WI38 (cell line): ENCODE data around the gene TPPP2.

Source experiments
- H3K4me3 ChIP-seq: 2 replicates; pipeline ENCODE4 v1.5.1; 2011; ENCODE audit warnings: low read depth, mild to moderate bottlenecking, control low read depth, low read length
- TF ChIP-seq, protein P1 (sequence below): IDR thresholded peaks from 2 replicates; pipeline ENCODE4 v1.5.1; 2012; ENCODE audit warnings: low read depth, mild to moderate bottlenecking, control low read depth, low read length

The TPPP2 gene

GRCh38 chr14:21023817-21024584, 6.0 kb upstream of the TPPP2 start:
- H3K4me3 ChIP-seq, result no peak overlapping the region
- TF ChIP-seq, protein P1, sequence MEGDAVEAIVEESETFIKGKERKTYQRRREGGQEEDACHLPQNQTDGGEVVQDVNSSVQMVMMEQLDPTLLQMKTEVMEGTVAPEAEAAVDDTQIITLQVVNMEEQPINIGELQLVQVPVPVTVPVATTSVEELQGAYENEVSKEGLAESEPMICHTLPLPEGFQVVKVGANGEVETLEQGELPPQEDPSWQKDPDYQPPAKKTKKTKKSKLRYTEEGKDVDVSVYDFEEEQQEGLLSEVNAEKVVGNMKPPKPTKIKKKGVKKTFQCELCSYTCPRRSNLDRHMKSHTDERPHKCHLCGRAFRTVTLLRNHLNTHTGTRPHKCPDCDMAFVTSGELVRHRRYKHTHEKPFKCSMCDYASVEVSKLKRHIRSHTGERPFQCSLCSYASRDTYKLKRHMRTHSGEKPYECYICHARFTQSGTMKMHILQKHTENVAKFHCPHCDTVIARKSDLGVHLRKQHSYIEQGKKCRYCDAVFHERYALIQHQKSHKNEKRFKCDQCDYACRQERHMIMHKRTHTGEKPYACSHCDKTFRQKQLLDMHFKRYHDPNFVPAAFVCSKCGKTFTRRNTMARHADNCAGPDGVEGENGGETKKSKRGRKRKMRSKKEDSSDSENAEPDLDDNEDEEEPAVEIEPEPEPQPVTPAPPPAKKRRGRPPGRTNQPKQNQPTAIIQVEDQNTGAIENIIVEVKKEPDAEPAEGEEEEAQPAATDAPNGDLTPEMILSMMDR, result no peak

DNA sequence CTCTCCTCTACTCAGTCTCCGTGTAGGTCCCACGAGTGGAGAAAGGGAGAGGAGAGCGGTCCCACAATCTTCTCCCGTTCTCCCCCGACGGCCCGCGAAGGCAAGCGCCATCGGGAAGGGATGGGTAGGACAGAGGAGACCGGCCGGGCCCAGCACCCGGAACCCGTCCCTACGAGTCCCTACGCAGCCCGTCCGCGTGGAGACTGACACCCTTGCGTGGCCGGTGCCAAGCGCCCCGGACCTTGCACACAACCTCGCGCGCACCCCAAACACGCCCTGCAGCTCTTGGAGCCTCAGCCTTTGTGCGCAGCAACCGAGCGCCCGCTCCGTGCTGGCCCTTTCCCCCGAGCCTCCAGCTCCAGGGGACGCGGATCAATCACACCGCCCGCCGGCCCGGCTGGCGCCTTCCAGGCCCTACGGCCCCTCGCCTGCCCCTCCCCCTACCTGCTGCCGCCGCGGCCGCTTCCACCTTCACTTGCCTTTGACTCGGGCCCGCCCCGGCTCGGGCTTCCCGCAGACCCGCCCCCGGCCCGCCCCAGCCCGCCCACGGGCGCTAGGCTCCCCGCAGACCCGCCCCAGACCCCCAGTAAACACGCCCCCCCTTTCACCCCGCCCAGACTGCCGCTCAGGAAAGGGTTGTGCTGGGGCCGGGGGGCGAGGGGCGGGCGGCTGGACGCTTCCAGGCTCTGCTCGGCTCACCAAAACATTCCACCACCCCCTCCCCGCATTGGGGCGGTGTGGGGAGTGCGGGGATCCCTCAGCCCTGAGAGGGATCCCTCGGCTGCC, 5.2 kb upstream of the TPPP2 start, which contains the start of gene NDRG2:
Gene NDRG2, minus strand, starts transcription at position 477 of the 786 bp plus-strand sequence. CDS start 1,746 bp downstream, outside the sequence.
- TF ChIP-seq, protein P1, result no peak
- no peak within 1 kb of the TSS for H3K4me3 ChIP-seq

- no peak overlapping the region for H3K4me3 ChIP-seq
- TF ChIP-seq, protein P1, result no peak
Observed at GRCh38 chr14:21025371-21026273, 4.4 kb upstream of the TPPP2 start.

DNA sequence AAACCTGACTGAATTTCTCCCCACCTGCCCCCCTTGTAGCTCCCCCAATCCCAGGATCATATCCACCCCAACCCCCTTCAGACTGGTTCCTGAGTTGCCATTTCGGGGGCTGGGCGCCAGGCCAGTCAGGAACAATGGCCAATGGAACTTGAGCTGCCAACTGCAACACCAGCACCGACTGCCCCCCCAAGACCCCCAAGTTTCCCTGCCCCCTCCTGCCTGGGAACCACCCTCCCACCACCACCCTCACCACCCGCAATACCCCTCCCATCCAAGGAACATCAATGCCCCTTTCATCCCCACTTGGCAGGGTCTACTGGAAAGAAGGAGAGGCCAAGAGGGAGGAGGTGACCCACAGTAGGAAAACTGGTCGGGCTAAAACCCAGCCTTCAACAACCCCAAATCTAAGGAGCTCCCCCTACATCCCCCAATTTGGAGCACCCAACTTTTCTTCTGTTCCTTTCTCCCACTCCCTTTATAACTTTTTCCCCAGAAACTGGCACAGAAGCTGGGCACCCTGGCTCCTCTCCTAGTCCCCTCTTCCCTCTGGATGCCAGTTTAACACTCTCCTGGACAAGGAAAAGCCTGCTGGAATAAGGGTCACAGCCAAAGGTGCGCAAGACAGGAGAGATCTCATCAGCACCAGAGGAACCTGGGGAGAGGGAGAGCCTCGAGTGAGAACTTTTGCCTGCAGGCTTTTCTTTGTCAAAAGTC, 3.6 kb upstream of the TPPP2 start:
- TF ChIP-seq, protein P1, result no peak
- H3K4me3 ChIP-seq, result no peak overlapping the region

- no peak overlapping the region for H3K4me3 ChIP-seq
- TF ChIP-seq, protein P1, result no peak
Observed at GRCh38 chr14:21026988-21027315, 3.1 kb upstream of the TPPP2 start.

- TF ChIP-seq, protein P1, result no peak
- no peak overlapping the region for H3K4me3 ChIP-seq
Observed at GRCh38 chr14:21030531-21030930, 514 bp downstream of the TPPP2 start.
